ENCODE measurements around the gene TSKU. TPM values are rescaled to one million over a fixed set of nuclear protein-coding genes. Genes with fewer than 3 reads are reported as not detected.

Gene TSKU
- total RNA-seq, 1 donor, result 23.5 TPM

- H3K4me2 ChIP-seq (ENCODE audit: insufficient read depth, low read length), result no peak overlapping the region
- no peak for TF ChIP-seq CTCF (IDR thresholded peaks at IDR 0.05; ENCODE audit: extremely low read depth, low read depth, low read length)
- peaks cover 43% of the 10 kb centered on the region for H3K79me2 ChIP-seq (ENCODE audit: insufficient read depth, low read length)
- no peaks in the 10 kb centered on the region for H3K9me3 ChIP-seq (ENCODE audit: low read depth, low read length)
- peaks cover 47% of the 10 kb centered on the region for H4K20me1 ChIP-seq (ENCODE audit: insufficient read depth, low read length)
- DNase-seq (ENCODE audit: insufficient read length, low spot score, missing footprints), result peak; percentile 35
- H3K27me3 ChIP-seq (ENCODE audit: insufficient read depth, low read length), result no peaks in the 10 kb centered on the region
- no peak overlapping the region for H3K4me3 ChIP-seq (ENCODE audit: insufficient read depth, low read length)
- peaks cover 29% of the 10 kb centered on the region for H3K4me1 ChIP-seq (ENCODE audit: insufficient read depth, low read length)
- H2AFZ ChIP-seq (ENCODE audit: low read length), result no peak overlapping the region
- H3K36me3 ChIP-seq (ENCODE audit: insufficient read depth, low read length), result peaks cover 11% of the 10 kb centered on the region
- no peak overlapping the region for H3K27ac ChIP-seq (ENCODE audit: low read depth, low read length)
Observed at GRCh38 chr11:76797341-76798201, 14.4 kb downstream of the TSKU start.

- Histone ChIP-seq H4K20me1 (ENCODE audit: insufficient read depth, low read length) (peaks cover 42% of the 10 kb centered on the region), H3K27ac (ENCODE audit: low read depth, low read length) (no peak overlapping the region), H3K27me3 (ENCODE audit: insufficient read depth, low read length) (no peaks in the 10 kb centered on the region), H3K4me2 (ENCODE audit: insufficient read depth, low read length) (no peak overlapping the region), H3K79me2 (ENCODE audit: insufficient read depth, low read length) (peaks cover 37% of the 10 kb centered on the region), H3K36me3 (ENCODE audit: insufficient read depth, low read length) (peaks cover 11% of the 10 kb centered on the region), H2AFZ (ENCODE audit: low read length) (no peak overlapping the region), H3K9me3 (ENCODE audit: low read depth, low read length) (no peaks in the 10 kb centered on the region), H3K4me3 (ENCODE audit: insufficient read depth, low read length) (no peak overlapping the region), H3K4me1 (ENCODE audit: insufficient read depth, low read length) (peaks cover 30% of the 10 kb centered on the region)
- TF ChIP-seq CTCF (IDR thresholded peaks at IDR 0.05; ENCODE audit: extremely low read depth, low read depth, low read length), result no peak
- peak; percentile 42 for DNase-seq (ENCODE audit: insufficient read length, low spot score, missing footprints)
Observed at GRCh38 chr11:76798202-76798581, 15.0 kb downstream of the TSKU start.

GRCh38 chr11:76798671-76799065, 15.5 kb downstream of the TSKU start:
- peak; percentile 76 for DNase-seq (ENCODE audit: insufficient read length, low spot score, missing footprints)
- Histone ChIP-seq H4K20me1 (ENCODE audit: insufficient read depth, low read length) (peaks cover 38% of the 10 kb centered on the region), H3K4me3 (ENCODE audit: insufficient read depth, low read length) (peak overlapping the region; percentile 57), H2AFZ (ENCODE audit: low read length) (no peak overlapping the region), H3K27ac (ENCODE audit: low read depth, low read length) (no peak overlapping the region), H3K4me2 (ENCODE audit: insufficient read depth, low read length) (peak overlapping the region; percentile 74), H3K9me3 (ENCODE audit: low read depth, low read length) (no peaks in the 10 kb centered on the region), H3K27me3 (ENCODE audit: insufficient read depth, low read length) (no peaks in the 10 kb centered on the region), H3K4me1 (ENCODE audit: insufficient read depth, low read length) (peaks cover 32% of the 10 kb centered on the region), H3K79me2 (ENCODE audit: insufficient read depth, low read length) (peaks cover 32% of the 10 kb centered on the region), H3K36me3 (ENCODE audit: insufficient read depth, low read length) (peaks cover 11% of the 10 kb centered on the region)
- no peak for TF ChIP-seq CTCF (IDR thresholded peaks at IDR 0.05; ENCODE audit: extremely low read depth, low read depth, low read length)

GRCh38 chr11:76799066-76799804, 16.1 kb downstream of the TSKU start:
- H2AFZ ChIP-seq (ENCODE audit: low read length), result peak overlapping the region; percentile 66
- H4K20me1 ChIP-seq (ENCODE audit: insufficient read depth, low read length), result peaks cover 32% of the 10 kb centered on the region
- H3K4me1 ChIP-seq (ENCODE audit: insufficient read depth, low read length), result peaks cover 37% of the 10 kb centered on the region
- H3K27me3 ChIP-seq (ENCODE audit: insufficient read depth, low read length), result no peaks in the 10 kb centered on the region
- H3K4me3 ChIP-seq (ENCODE audit: insufficient read depth, low read length), result peak overlapping the region; percentile 57
- H3K27ac ChIP-seq (ENCODE audit: low read depth, low read length), result no peak overlapping the region
- peak; percentile 65 for TF ChIP-seq CTCF (IDR thresholded peaks at IDR 0.05; ENCODE audit: extremely low read depth, low read depth, low read length)
- peaks cover 27% of the 10 kb centered on the region for H3K79me2 ChIP-seq (ENCODE audit: insufficient read depth, low read length)
- H3K36me3 ChIP-seq (ENCODE audit: insufficient read depth, low read length), result peaks cover 11% of the 10 kb centered on the region
- H3K4me2 ChIP-seq (ENCODE audit: insufficient read depth, low read length), result peak overlapping the region; percentile 74
- peak; percentile 97 for DNase-seq (ENCODE audit: insufficient read length, low spot score, missing footprints)
- no peaks in the 10 kb centered on the region for H3K9me3 ChIP-seq (ENCODE audit: low read depth, low read length)
